Left ventricle myocardium inferior (tissue), 1 donor: ENCODE results near the gene RNGTT. TPM values are rescaled to one million over a fixed set of nuclear protein-coding genes. Genes with fewer than 3 reads are reported as not detected.

Source experiments
- DNase-seq: peaks from one replicate; pipeline ENCODE4 v3.0.0-alpha.2; 2020
- H3K27ac ChIP-seq: fragments of 200-600 bp; replicated peaks from 2 replicates; pipeline ENCODE4 v1.8.0; 2021
- H3K27me3 ChIP-seq: fragments of 200-600 bp; 2 replicates; pipeline ENCODE4 v1.8.0; 2021; ENCODE audit warnings: low read depth
- H3K36me3 ChIP-seq: fragments of 200-600 bp; 2 replicates; pipeline ENCODE4 v1.8.0; 2021
- H3K4me1 ChIP-seq: fragments of 200-600 bp; 2 replicates; pipeline ENCODE4 v1.8.0; 2021
- H3K4me3 ChIP-seq: fragments of 200-600 bp; 2 replicates; pipeline ENCODE4 v1.8.0; 2021; ENCODE audit warnings: mild to moderate bottlenecking, moderate library complexity
- H3K9me3 ChIP-seq: fragments of 200-600 bp; replicated peaks from 2 replicates; pipeline ENCODE4 v1.8.0; 2021
- CTCF ChIP-seq: fragments of 200-600 bp; IDR thresholded peaks from 2 replicates; pipeline ENCODE4 v1.8.0; 2021; ENCODE audit warnings: antibody characterized with exemption, mild to moderate bottlenecking, borderline replicate concordance
- intact Hi-C: fragments of 100-400 bp; cut with micrococcal nuclease; formaldehyde crosslinking; loops from one replicate; pipeline ENCODE4 v1.11.0; 2022
- total RNA-seq: library from RNA; stranded (reverse); fragmentation: NEBNext Ultra II Directional; extraction: Animal tissue kit (Norgen Biotek cat#: 25700); gene quantifications from one replicate; pipeline ENCODE4 v1.2.1, GENCODE V29; 2021
- donor health status: DM: no; HTN: yes; CAD: no; lungs with severe emphysema.

Gene RNGTT
- total RNA-seq, 1 donor from 2014 or later: 9.1 TPM

DNA sequence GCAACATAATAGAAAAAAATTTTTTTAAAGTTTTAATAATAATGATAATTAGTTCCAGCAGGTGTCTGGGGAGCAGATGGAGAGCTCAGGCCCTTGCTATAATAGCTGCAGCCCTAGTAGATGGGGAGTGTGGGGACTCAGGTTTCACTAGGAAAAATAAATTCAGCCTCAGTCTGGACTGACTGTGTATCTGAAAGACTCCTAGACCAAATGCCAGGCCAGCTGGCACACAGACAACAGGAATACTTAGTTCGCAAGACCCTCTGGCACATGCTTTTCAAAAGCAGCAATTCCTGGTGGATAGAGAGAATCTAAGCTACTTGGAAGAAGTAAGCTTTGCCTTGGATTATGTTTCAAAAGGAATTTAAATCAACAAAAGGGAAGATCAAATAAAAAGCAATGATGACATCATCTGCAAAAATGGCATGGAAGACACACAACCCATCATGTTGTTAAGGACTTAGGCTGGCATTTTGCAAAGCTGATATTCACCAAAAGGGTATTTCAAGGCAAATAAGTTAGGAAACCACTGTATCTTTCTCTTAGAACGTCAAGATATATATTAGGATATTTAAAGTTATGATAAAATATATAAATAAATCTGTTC, 107.8 kb downstream of the RNGTT start:
- Histone ChIP-seq H3K9me3 (no peaks in the 10 kb centered on the region), H3K4me3 (no peak overlapping the region), H3K27ac (no peak overlapping the region), H3K4me1 (no peaks in the 10 kb centered on the region), H3K36me3 (no peaks in the 10 kb centered on the region), H3K27me3 (no peaks in the 10 kb centered on the region)
- no peak for TF ChIP-seq CTCF
- DNase-seq: no peak
- intact Hi-C loops: no loop called here

GRCh38 chr6:88852775-88853174, 110.6 kb downstream of the RNGTT start:
- H3K27me3 ChIP-seq: no peaks in the 10 kb centered on the region
- no peak for DNase-seq
- H3K36me3 ChIP-seq: no peaks in the 10 kb centered on the region
- no peak overlapping the region for H3K27ac ChIP-seq
- H3K9me3 ChIP-seq: no peaks in the 10 kb centered on the region
- no peak overlapping the region for H3K4me3 ChIP-seq
- no peak for TF ChIP-seq CTCF
- intact Hi-C loops: no loop called here
- H3K4me1 ChIP-seq: no peaks in the 10 kb centered on the region

GRCh38 chr6:88852000-88852399, 111.4 kb downstream of the RNGTT start:
- intact Hi-C loops: no loop called here
- Histone ChIP-seq H3K4me1 (no peaks in the 10 kb centered on the region), H3K27ac (no peak overlapping the region), H3K27me3 (no peaks in the 10 kb centered on the region), H3K4me3 (no peak overlapping the region), H3K36me3 (no peaks in the 10 kb centered on the region), H3K9me3 (no peaks in the 10 kb centered on the region)
- DNase-seq: no peak
- no peak for TF ChIP-seq CTCF

DNA sequence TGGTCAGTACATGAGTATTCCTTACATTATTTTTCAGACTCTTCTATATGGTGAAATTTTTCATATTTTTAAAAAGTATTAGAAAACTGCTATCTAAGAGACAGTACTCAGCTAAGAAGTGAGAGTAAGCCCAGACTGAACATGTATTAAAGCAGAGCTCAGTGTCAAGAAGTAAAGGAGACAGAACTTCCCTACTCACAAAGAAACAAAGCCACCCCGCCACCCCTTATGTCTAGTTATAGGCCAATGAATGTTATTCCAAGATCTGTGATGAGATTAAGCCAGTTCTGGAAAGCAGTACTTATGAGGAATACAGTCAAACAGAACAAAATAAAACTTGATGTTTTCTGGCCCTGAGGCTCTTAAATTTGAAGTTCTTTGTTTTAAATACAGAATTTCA, 114.5 kb downstream of the RNGTT start:
- Histone ChIP-seq H3K9me3 (no peaks in the 10 kb centered on the region), H3K4me1 (no peaks in the 10 kb centered on the region), H3K27me3 (no peaks in the 10 kb centered on the region), H3K27ac (no peak overlapping the region), H3K36me3 (no peaks in the 10 kb centered on the region), H3K4me3 (no peak overlapping the region)
- no peak for TF ChIP-seq CTCF
- intact Hi-C loops: no loop called here
- no peak for DNase-seq

DNA sequence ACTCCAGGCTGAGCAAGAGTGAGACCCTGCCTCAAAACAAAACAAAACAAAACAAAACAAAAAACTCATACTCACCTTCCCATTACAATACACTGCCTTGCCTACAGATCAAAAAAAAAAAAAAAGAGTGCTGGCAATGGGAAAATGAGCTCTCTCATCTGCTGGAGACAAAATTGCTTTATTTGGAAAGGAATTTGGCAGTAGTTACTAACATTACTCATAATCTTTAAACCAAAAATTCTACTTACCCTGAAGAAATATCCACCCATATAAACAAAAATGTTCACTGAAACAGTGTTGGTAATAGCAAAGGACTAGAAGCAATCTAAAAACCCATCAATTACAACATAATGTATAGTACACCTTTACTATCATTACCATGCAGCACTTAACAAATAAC, 120.4 kb downstream of the RNGTT start:
- H3K27me3 ChIP-seq: no peaks in the 10 kb centered on the region
- peaks cover 4% of the 10 kb centered on the region for H3K36me3 ChIP-seq
- peak overlapping the region; percentile 59 for H3K27ac ChIP-seq
- intact Hi-C loops: no loop called here
- no peak for DNase-seq
- TF ChIP-seq CTCF: no peak
- no peaks in the 10 kb centered on the region for H3K9me3 ChIP-seq
- H3K4me1 ChIP-seq: peaks cover 12% of the 10 kb centered on the region
- H3K4me3 ChIP-seq: no peak overlapping the region

DNA sequence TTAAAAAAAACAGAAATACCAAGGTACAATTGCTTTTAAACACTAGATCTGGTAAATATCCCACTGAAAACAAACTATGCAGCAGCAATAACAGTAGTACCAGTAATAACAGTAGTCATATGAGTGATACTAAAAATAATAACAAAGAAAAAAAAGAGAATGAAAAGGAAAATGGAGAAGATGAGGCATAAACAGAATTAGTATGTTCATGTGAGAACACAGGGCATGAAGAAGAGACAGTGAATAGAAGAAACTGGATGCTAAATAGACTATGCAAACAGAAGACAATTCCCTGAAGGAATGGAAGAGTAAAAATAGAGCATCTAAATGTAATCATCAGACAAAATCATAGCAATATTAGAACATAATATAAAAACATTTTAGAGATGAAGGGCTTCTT, 121.1 kb downstream of the RNGTT start:
- Histone ChIP-seq H3K27me3 (no peaks in the 10 kb centered on the region), H3K4me1 (peaks cover 12% of the 10 kb centered on the region), H3K36me3 (peaks cover 4% of the 10 kb centered on the region), H3K9me3 (no peaks in the 10 kb centered on the region), H3K27ac (peak overlapping the region; percentile 59), H3K4me3 (no peak overlapping the region)
- DNase-seq: no peak
- no peak for TF ChIP-seq CTCF
- intact Hi-C loops: no loop called here
